HepG2 (cell line): Measurements from ENCODE around the gene SECTM1. TPM values are rescaled to one million over a fixed set of nuclear protein-coding genes. Genes with fewer than 3 reads are reported as not detected.

ENCODE experiments used
- ATF3 ChIP-seq: sonication (generic); formaldehyde crosslinking; IDR thresholded peaks from 2 replicates; pipeline ENCODE4 v1.4.0; 2020; ENCODE audit warnings: missing genetic modification reagents
- CEBPB ChIP-seq: IDR thresholded peaks from 2 replicates; pipeline ENCODE4 v1.6.1; 2011; ENCODE audit warnings: low read depth, low read length, improper control_type of control experiment, borderline replicate concordance
- ELF1 ChIP-seq: sonication (generic); formaldehyde crosslinking; IDR thresholded peaks from 2 replicates; pipeline ENCODE4 v1.4.0; 2020; ENCODE audit warnings: missing genetic modification reagents
- ELF4 ChIP-seq: sonication (generic); formaldehyde crosslinking; IDR thresholded peaks from 2 replicates; pipeline ENCODE4 v1.5.0; 2020; ENCODE audit warnings: missing genetic modification reagents, mild to moderate bottlenecking, moderate library complexity, borderline replicate concordance
- FOSL2 ChIP-seq: sonication (generic); formaldehyde crosslinking; IDR thresholded peaks from 2 replicates; pipeline ENCODE4 v1.4.0; 2020; ENCODE audit warnings: missing genetic modification reagents
- IKZF4 ChIP-seq: sonication (generic); formaldehyde crosslinking; IDR thresholded peaks from 2 replicates; pipeline ENCODE4 v1.5.1; 2020; ENCODE audit warnings: borderline replicate concordance, mild to moderate bottlenecking, low read depth, missing genetic modification reagents; ENCODE audit errors: not compliant biosample characterization
- KDM2A ChIP-seq: sonication (generic); formaldehyde crosslinking; IDR thresholded peaks from 2 replicates; pipeline ENCODE4 v1.4.0; 2020; ENCODE audit warnings: low read depth, missing genetic modification reagents, borderline replicate concordance
- LBX2 ChIP-seq: sonication (generic); formaldehyde crosslinking; IDR thresholded peaks from 2 replicates; pipeline ENCODE4 v1.5.0; 2020; ENCODE audit warnings: missing genetic modification reagents, mild to moderate bottlenecking, borderline replicate concordance
- MIER3 ChIP-seq: IDR thresholded peaks from 2 replicates; pipeline ENCODE4 v1.6.1; 2016; ENCODE audit warnings: missing compliant biosample characterization, borderline replicate concordance
- PPARG ChIP-seq: conservative IDR thresholded peaks from 2 replicates; pipeline ENCODE4 v1.6.1; 2016; ENCODE audit warnings: missing biosample characterization, missing genetic modification reagents
- RORA ChIP-seq: sonication (generic); formaldehyde crosslinking; IDR thresholded peaks from 2 replicates; pipeline ENCODE4 v1.5.0; 2020; ENCODE audit warnings: mild to moderate bottlenecking, missing genetic modification reagents, moderate library complexity
- SAFB2 ChIP-seq: sonication (generic); formaldehyde crosslinking; IDR thresholded peaks from 2 replicates; pipeline ENCODE4 v1.5.1; 2020; ENCODE audit warnings: missing genetic modification reagents, low read depth, mild to moderate bottlenecking, borderline replicate concordance
- SP1 ChIP-seq, 2 experiments: fragments of 450-650 bp in 1 of 2; sonication (generic) in 1 of 2; formaldehyde crosslinking in 1 of 2; IDR thresholded peaks; 2 replicates each; pipeline versions ENCODE4 v1.4.0 to v1.6.1; 2016 to 2020; ENCODE audit warnings: missing genetic modification reagents in 1 of 2
- TMF1 ChIP-seq: sonication (generic); formaldehyde crosslinking; IDR thresholded peaks from 2 replicates; pipeline ENCODE4 v1.8.1; 2022; ENCODE audit warnings: low read depth, missing genetic modification reagents
- ZKSCAN5 ChIP-seq: sonication (generic); formaldehyde crosslinking; IDR thresholded peaks from 2 replicates; pipeline ENCODE4 v1.5.1; 2020; ENCODE audit warnings: mild to moderate bottlenecking, missing genetic modification reagents
- ZNF232 ChIP-seq: sonication (generic); formaldehyde crosslinking; IDR thresholded peaks from 2 replicates; pipeline ENCODE4 v1.4.0; 2020; ENCODE audit warnings: missing genetic modification reagents, borderline replicate concordance
- ZNF24 ChIP-seq: fragments of 450-650 bp; IDR thresholded peaks from 2 replicates; pipeline ENCODE4 v1.6.1; 2017; ENCODE audit warnings: antibody characterized with exemption, mild to moderate bottlenecking
- ZNF460 ChIP-seq: sonication (generic); formaldehyde crosslinking; IDR thresholded peaks from 2 replicates; pipeline ENCODE4 v1.5.1; 2020; ENCODE audit warnings: missing genetic modification reagents, mild to moderate bottlenecking, borderline replicate concordance
- ZNF512 ChIP-seq: sonication (generic); formaldehyde crosslinking; IDR thresholded peaks from 2 replicates; pipeline ENCODE4 v1.4.0; 2020; ENCODE audit warnings: mild to moderate bottlenecking, missing genetic modification reagents
- ZNF619 ChIP-seq: sonication (generic); formaldehyde crosslinking; IDR thresholded peaks from 2 replicates; pipeline ENCODE4 v1.4.0; 2020; ENCODE audit warnings: mild to moderate bottlenecking, missing genetic modification reagents
- ZNF629 ChIP-seq: sonication (generic); formaldehyde crosslinking; conservative IDR thresholded peaks from 2 replicates; pipeline ENCODE4 v1.5.0; 2020; ENCODE audit warnings: missing genetic modification reagents
- ZNF678 ChIP-seq: sonication (generic); formaldehyde crosslinking; IDR thresholded peaks from 2 replicates; pipeline ENCODE4 v1.4.0; 2020; ENCODE audit warnings: mild to moderate bottlenecking, missing genetic modification reagents
- ZNF781 ChIP-seq: sonication (generic); formaldehyde crosslinking; IDR thresholded peaks from 2 replicates; pipeline ENCODE4 v1.5.1; 2020; ENCODE audit warnings: borderline replicate concordance, mild to moderate bottlenecking, missing genetic modification reagents; ENCODE audit errors: not compliant biosample characterization
- ZNF850 ChIP-seq: sonication (generic); formaldehyde crosslinking; conservative IDR thresholded peaks from 2 replicates; pipeline ENCODE4 v1.9.0; 2021; ENCODE audit warnings: mild to moderate bottlenecking, missing genetic modification reagents
- ZSCAN22 ChIP-seq: sonication (generic); formaldehyde crosslinking; IDR thresholded peaks from 2 replicates; pipeline ENCODE4 v1.4.0; 2020; ENCODE audit warnings: mild to moderate bottlenecking, missing genetic modification reagents
- polyA plus RNA-seq, 8 experiments: library from polyadenylated mRNA; depleted of rRNA in 3 of 8; stranded (reverse) in 7 of 8; unstranded in 1 of 8; fragments of >200 nt; fragmentation: Illumina TruSeq in 4 of 8; extraction: Trizol in 4 of 8; gene quantifications; 2 replicates each; pipeline versions ENCODE4 v1.2.1 to v1.2.3, GENCODE V29; 2011 to 2016; ENCODE audit warnings: low read depth in 4 of 8, missing spikeins in 1 of 8, mixed read lengths in 1 of 8; ENCODE audit not compliant: insufficient read depth in 1 of 8
- total RNA-seq, 5 experiments: library from RNA; depleted of rRNA; stranded (reverse); fragments of >200 nt; fragmentation: Illumina TruSeq; extraction: Trizol; gene quantifications; 2 replicates each; pipeline ENCODE4 v1.2.3, GENCODE V29; 2016; ENCODE audit warnings: low read depth in 1 of 5
- TF ChIP-seq, protein P1 (sequence below): sonication (generic); formaldehyde crosslinking; IDR thresholded peaks from 2 replicates; pipeline ENCODE4 v1.8.0; 2022; ENCODE audit warnings: missing genetic modification reagents, mild to moderate bottlenecking, borderline replicate concordance

The SECTM1 gene
- total and polyA plus RNA-seq, 2 of the 13 experiments (the other 11 are each of a cell fraction or from before 2014, with no cell fraction given) = 3.5 to 5.3 TPM

DNA sequence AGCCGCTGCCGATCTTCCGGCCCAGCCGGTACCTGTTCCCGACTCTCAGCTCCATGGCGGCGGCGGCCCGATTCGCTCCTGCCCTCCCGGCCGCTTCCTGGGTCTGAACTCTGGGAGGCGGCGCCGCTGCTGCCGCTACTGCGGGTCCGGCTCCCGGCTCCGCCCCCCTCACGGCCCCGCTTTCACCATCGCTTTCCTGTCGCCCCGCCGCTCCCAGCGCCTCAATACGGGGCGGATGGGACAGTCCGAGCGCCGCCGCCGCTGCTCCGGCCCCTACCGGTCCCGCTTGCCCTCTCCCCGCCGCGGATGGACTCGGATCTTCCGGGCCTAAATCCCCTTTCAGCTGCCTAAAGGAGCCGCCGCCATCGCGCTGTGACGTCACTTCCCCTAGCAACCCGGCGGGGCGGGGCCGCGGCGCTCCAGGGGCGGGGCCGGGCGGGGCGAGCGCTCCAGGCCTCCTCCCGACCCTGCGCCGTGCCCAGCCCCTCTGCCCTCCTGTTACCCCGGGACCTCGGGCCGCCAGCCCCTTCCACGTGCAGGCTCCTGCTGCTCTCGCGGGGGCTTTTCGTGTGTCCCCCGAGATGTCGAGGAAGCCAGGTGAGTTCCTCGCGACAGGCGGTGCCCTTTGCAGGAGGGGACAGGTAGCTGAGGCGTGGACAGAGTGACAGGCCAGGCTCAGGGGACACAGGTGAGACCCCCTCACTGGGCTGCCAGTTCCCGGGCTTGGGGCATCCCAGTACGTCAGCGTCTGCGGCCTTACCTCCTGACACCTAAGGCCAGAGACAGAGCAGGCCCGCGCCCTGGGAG is 60.0 kb downstream of the SECTM1 start, which contains the start of gene CSNK1D (continued):
- TF ChIP-seq ATF3 (CRISPR knock-in tag) (peak; percentile 68), SP1 (IDR thresholded peaks at IDR 0.05) (no peak; the same call in 1 of the 2 replicates), SP1 (CRISPR knock-in tag; IDR thresholded peaks at IDR 0.05) (peak; percentile 85), ZNF850 (CRISPR knock-in tag) (0 out of 2 replicates have a peak, but pooled peaks have one; percentile 59), FOSL2 (CRISPR knock-in tag) (peak; percentile 59), RORA (CRISPR knock-in tag) (no peak), SAFB2 (CRISPR knock-in tag) (no peak), CEBPB (no peak), ZNF460 (CRISPR knock-in tag) (no peak; the same call in 1 of the 2 replicates), KDM2A (CRISPR knock-in tag) (peak; percentile 96), LBX2 (0 out of 2 replicates have a peak, but pooled peaks have one; percentile 17), ZNF24 (no peak), ZNF678 (CRISPR knock-in tag) (0 out of 2 replicates have a peak, but pooled peaks have one; percentile 41), MIER3 (CRISPR knock-in tag) (peak; percentile 34), ZNF629 (CRISPR knock-in tag) (0 out of 2 replicates have a peak, but pooled peaks have one; percentile 31), IKZF4 (CRISPR knock-in tag) (peak; percentile 53), ZKSCAN5 (no peak), ZSCAN22 (CRISPR knock-in tag) (peak; percentile 68; the same call in 1 of the 2 replicates), ZNF619 (CRISPR knock-in tag) (peak; percentile 63; the same call in 1 of the 2 replicates), ZNF232 (CRISPR knock-in tag) (peak; percentile 65; the same call in 1 of the 2 replicates), TMF1 (CRISPR knock-in tag) (peak; percentile 79; the same call in 1 of the 2 replicates), ELF4 (peak; percentile 67; the same call in 1 of the 2 replicates), PPARG (CRISPR knock-in tag) (peak; percentile 42; the same call in 1 of the 2 replicates), ZNF781 (CRISPR knock-in tag) (peak; percentile 58), ZNF512 (CRISPR knock-in tag) (no peak), ELF1 (CRISPR knock-in tag) (peak; percentile 62)
- TF ChIP-seq, protein P1, sequence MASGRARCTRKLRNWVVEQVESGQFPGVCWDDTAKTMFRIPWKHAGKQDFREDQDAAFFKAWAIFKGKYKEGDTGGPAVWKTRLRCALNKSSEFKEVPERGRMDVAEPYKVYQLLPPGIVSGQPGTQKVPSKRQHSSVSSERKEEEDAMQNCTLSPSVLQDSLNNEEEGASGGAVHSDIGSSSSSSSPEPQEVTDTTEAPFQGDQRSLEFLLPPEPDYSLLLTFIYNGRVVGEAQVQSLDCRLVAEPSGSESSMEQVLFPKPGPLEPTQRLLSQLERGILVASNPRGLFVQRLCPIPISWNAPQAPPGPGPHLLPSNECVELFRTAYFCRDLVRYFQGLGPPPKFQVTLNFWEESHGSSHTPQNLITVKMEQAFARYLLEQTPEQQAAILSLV (CRISPR knock-in tag) = peak; percentile 95; the same call in 1 of the 2 replicates
